Endothelial cell of umbilical vein (primary cell): ENCODE results near the gene PCNX1. TPM values are rescaled to one million over a fixed set of nuclear protein-coding genes. Genes with fewer than 3 reads are reported as not detected.

ENCODE experiments used
- BruUV-seq: library from RNA; stranded (reverse); fragments of 400-500 nt; replicated peaks from 2 replicates; lab custom pipeline; 2021; lab: Mats Ljungman, UMichigan
- CTCF ChIA-PET: fragments of 300-600, 350-600 bp; sonication (Branson Sonifier 250); formaldehyde crosslinking; loops from one replicate; lab custom pipeline; 2021; ENCODE audit warnings: antibody characterized with exemption, inconsistent platforms; lab: Charles Lee
- POLR2A ChIA-PET: fragments of 300-600, 350-600 bp; sonication (Branson Sonifier 250); formaldehyde crosslinking; loops from one replicate; lab custom pipeline; 2021; ENCODE audit warnings: antibody characterized with exemption, inconsistent platforms; lab: Charles Lee
- DNase-seq: peaks from one replicate; pipeline ENCODE4 v3.0.0-alpha.2; 2011; ENCODE audit warnings: low read depth, low spot score
- FAIRE-seq: peaks from 2 replicates; lab custom pipeline; 2011; peaks lifted over from hg19 to GRCh38; lab: Jason Lieb, UNC
- H2AFZ ChIP-seq: 2 replicates; pipeline ENCODE4 v1.6.0; 2012; ENCODE audit warnings: low read depth, low read length, control low read depth, inconsistent platforms
- H3K27ac ChIP-seq: 2 replicates; pipeline ENCODE4 v1.5.1; 2011; ENCODE audit warnings: low read depth, mild to moderate bottlenecking, control low read depth, low read length, moderate library complexity; ENCODE audit not compliant: insufficient read depth
- H3K27me3 ChIP-seq, 2 experiments: 2 replicates each; pipeline versions ENCODE4 v1.6.0 to v1.6.1; 2011; ENCODE audit warnings: low read length in 2 of 2, mixed read lengths in 1 of 2; ENCODE audit not compliant: control insufficient read depth in 2 of 2, insufficient read depth in 2 of 2
- H3K36me3 ChIP-seq, 2 experiments: 2 replicates in 1 of 2; 3 replicates in 1 of 2; pipeline ENCODE4 v1.5.1; 2011; ENCODE audit warnings: low read length in 2 of 2, mild to moderate bottlenecking in 1 of 2, moderate library complexity in 1 of 2; ENCODE audit not compliant: control insufficient read depth in 2 of 2, insufficient read depth in 2 of 2; ENCODE audit errors: extremely low read depth in 1 of 2
- H3K4me1 ChIP-seq: 3 replicates; pipeline ENCODE4 v1.5.1; 2011; ENCODE audit warnings: mild to moderate bottlenecking, low read length; ENCODE audit not compliant: control insufficient read depth, insufficient read depth; ENCODE audit errors: extremely low read depth
- H3K4me2 ChIP-seq: 2 replicates; pipeline ENCODE4 v1.6.1; 2011; ENCODE audit warnings: low read length, control low read depth, mixed read lengths; ENCODE audit not compliant: insufficient read depth
- H3K4me3 ChIP-seq, 3 experiments: fragments of 200-600 bp in 1 of 3; sonication (generic), shearing (Covaris generic) in 1 of 3; replicated peaks in 1 of 3; 2 replicates each; pipeline ENCODE4 v1.5.1; 2011 to 2016; ENCODE audit warnings: control low read depth in 3 of 3, low read length in 3 of 3, mild to moderate bottlenecking in 2 of 3, inconsistent platforms in 1 of 3, low read depth in 1 of 3, moderate library complexity in 1 of 3; ENCODE audit not compliant: insufficient read depth in 1 of 3
- H3K79me2 ChIP-seq: 2 replicates; pipeline ENCODE4 v1.6.0; 2012; ENCODE audit warnings: low read length, inconsistent platforms; ENCODE audit not compliant: control insufficient read depth, insufficient read depth
- H3K9ac ChIP-seq: replicated peaks from 2 replicates; pipeline ENCODE3; 2011; ENCODE audit warnings: low read length, control low read depth; ENCODE audit not compliant: insufficient read depth; ENCODE audit errors: extremely low read depth
- H3K9me1 ChIP-seq: replicated peaks from 3 replicates; pipeline ENCODE4 v1.6.0; 2011; ENCODE audit warnings: mild to moderate bottlenecking, low read length; ENCODE audit not compliant: control insufficient read depth, insufficient read depth; ENCODE audit errors: extremely low read depth
- H3K9me3 ChIP-seq: replicated peaks from 2 replicates; pipeline ENCODE4 v1.5.1; 2012; ENCODE audit warnings: low read length, inconsistent platforms; ENCODE audit not compliant: control insufficient read depth, insufficient read depth
- H4K20me1 ChIP-seq: replicated peaks from 2 replicates; pipeline ENCODE3; 2011; ENCODE audit warnings: mild to moderate bottlenecking, low read length; ENCODE audit not compliant: control insufficient read depth, insufficient read depth; ENCODE audit errors: extremely low read depth
- EZH2 ChIP-seq: IDR thresholded peaks from 2 replicates; pipeline ENCODE4 v1.6.1; 2012; ENCODE audit warnings: borderline replicate concordance, low read depth, mild to moderate bottlenecking, moderate library complexity, low read length, inconsistent platforms; ENCODE audit not compliant: severe bottlenecking
- FOS ChIP-seq: IDR thresholded peaks from 2 replicates; pipeline ENCODE4 v1.6.1; 2011; ENCODE audit warnings: mild to moderate bottlenecking, low read length, moderate library complexity, borderline replicate concordance; ENCODE audit not compliant: insufficient read depth
- GATA2 ChIP-seq: IDR thresholded peaks from 2 replicates; pipeline ENCODE4 v1.7.0; 2011; ENCODE audit warnings: low read depth, mild to moderate bottlenecking, moderate library complexity, mixed read lengths, low read length; ENCODE audit not compliant: insufficient read length, insufficient read depth
- JUN ChIP-seq: IDR thresholded peaks from 2 replicates; pipeline ENCODE4 v1.6.1; 2011; ENCODE audit warnings: borderline replicate concordance, low read depth; ENCODE audit not compliant: insufficient read length, insufficient read depth
- MAX ChIP-seq: IDR thresholded peaks from 2 replicates; pipeline ENCODE4 v1.6.1; 2011; ENCODE audit not compliant: insufficient read depth, insufficient read length
- MYC ChIP-seq: IDR thresholded peaks from one replicate; pipeline ENCODE4 v1.6.1; 2011; ENCODE audit warnings: mild to moderate bottlenecking, low read depth, low read length
- POLR2A ChIP-seq: IDR thresholded peaks from 2 replicates; pipeline ENCODE4 v1.6.1; 2012; ENCODE audit warnings: low read depth, mild to moderate bottlenecking, control low read depth, low read length
- POLR2AphosphoS5 ChIP-seq: IDR thresholded peaks from 2 replicates; pipeline ENCODE4 v1.6.1; 2012; ENCODE audit warnings: low read depth, mild to moderate bottlenecking, control low read depth, low read length, moderate library complexity; ENCODE audit not compliant: insufficient read depth
- dilution Hi-C: fragments of 300-500 bp; cut with MboI; formaldehyde crosslinking; loops from one replicate; pipeline ENCODE4 v1.15.0; 2019; ENCODE audit warnings: low sequenced_read_pairs; ENCODE audit not compliant: extremely low pct_ligation_motif_present
- intact Hi-C: fragments of 100-400 bp; cut with micrococcal nuclease; formaldehyde crosslinking; loops from one replicate; pipeline ENCODE4 v1.10.0; 2022
- polyA plus RNA-seq, 4 experiments: library from polyadenylated mRNA; depleted of rRNA in 3 of 4; stranded (reverse) in 3 of 4; unstranded in 1 of 4; fragments of >200 nt; gene quantifications; 2 replicates each; pipeline versions ENCODE4 v1.2.1 to v1.2.3, GENCODE V29; 2011 to 2012; ENCODE audit warnings: missing spikeins in 1 of 4
- total RNA-seq: library from RNA; stranded (reverse); gene quantifications from 2 replicates; pipeline ENCODE4 v1.2.3, GENCODE V29; 2021
- TF ChIP-seq, protein P1 (sequence below), 2 donors: IDR thresholded peaks; 1 replicate in 1 of 2; 2 replicates in 1 of 2; pipeline ENCODE4 v1.5.1; 2011; ENCODE audit warnings: low read length in 2 of 2, mild to moderate bottlenecking in 2 of 2, moderate library complexity in 2 of 2, control low read depth in 1 of 2, inconsistent platforms in 1 of 2, low read depth in 1 of 2; ENCODE audit not compliant: insufficient read depth in 1 of 2; ENCODE audit errors: extremely low read depth in 1 of 2

The PCNX1 gene
- total and polyA plus RNA-seq, 2 donors (not counting 3 experiments of a cell fraction or from before 2014, with no cell fraction given), result 21.4 to 40.5 TPM

DNA sequence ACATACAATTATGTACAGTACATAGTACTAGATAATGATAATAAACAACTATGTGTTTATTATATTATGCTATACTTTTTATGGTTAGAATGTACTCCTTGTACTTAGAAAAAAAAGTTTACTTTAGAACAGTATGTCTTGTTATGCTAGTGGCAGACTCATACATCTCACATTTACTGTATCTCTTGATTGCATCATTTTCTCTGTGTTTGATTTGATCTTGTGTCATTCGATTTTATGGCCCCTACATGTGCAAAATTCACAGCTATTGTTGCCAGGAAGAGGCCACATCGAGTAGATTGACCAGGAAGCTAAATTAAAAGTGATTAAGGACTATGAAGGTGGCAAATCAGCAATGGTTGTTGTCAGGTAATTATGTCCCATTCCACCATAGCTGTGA lies 153.0 kb downstream of the PCNX1 start:
- ChIA-PET CTCF (interaction anchor here (1.2 to 3.9 kb wide), 3 partner anchors 11 to 43 kb away, joined by 3 to 26 read pairs (median 3); no protein-coding TSS in a partner anchor), POLR2A (no interaction called here)
- Histone ChIP-seq H3K36me3 (peaks cover 5 to 14% of the 10 kb centered on the region in 2 experiments), H3K4me3 (no peak overlapping the region), H3K9ac (no peak overlapping the region), H3K4me1 (no peaks in the 10 kb centered on the region), H4K20me1 (no peaks in the 10 kb centered on the region), H3K4me2 (no peak overlapping the region), H3K9me3 (no peaks in the 10 kb centered on the region), H3K27ac (no peak overlapping the region), H2AFZ (no peak overlapping the region), H3K9me1 (no peaks in the 10 kb centered on the region), H3K27me3 (no peaks in the 10 kb centered on the region), H3K79me2 (no peaks in the 10 kb centered on the region)
- no peak for TF ChIP-seq POLR2AphosphoS5
- no peak for TF ChIP-seq FOS
- no peak for TF ChIP-seq GATA2
- TF ChIP-seq EZH2, result no peak
- FAIRE-seq (no peak), DNase-seq (no peak)
- BruUV-seq, result no TSS peak
- dilution Hi-C loops (no loop called here), intact Hi-C loops (no loop called here)

DNA sequence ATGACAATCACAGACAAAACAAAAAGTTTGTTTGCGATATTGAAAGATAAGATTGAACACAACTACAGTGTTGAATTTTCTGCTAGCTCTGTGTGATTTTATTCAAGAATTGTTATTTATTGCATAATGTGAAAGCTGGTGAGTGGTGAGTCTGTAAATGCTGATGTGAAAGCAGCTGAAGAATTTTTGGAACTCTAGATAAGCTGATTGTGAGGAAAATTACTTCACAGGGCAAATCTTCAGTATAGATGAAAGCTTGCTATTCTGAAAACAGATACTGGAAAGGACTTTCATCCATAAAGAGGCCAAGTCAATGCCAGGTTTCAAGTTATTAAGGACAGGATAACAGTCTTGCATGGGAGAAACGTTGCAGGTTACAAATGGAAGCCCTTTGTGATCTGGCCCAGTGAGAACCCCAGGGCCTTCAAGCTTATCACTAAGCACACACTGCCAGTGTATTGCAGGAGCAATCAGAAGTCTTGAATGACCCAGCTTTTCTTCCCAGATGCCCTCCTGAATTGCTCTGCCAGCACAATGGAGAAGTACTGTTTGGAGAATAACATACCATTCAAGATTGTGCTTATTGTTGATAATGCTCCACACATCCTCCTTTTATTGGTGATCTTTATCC lies 153.7 kb downstream of the PCNX1 start:
- Histone ChIP-seq H3K27ac (no peak overlapping the region), H3K36me3 (peaks cover 5 to 14% of the 10 kb centered on the region in 2 experiments), H3K79me2 (no peaks in the 10 kb centered on the region)

More for the DNA sequence above, 153.7 kb downstream of the PCNX1 start:
- BruUV-seq, result no TSS peak
- Histone ChIP-seq H3K9ac (no peak overlapping the region), H3K4me2 (no peak overlapping the region), H3K9me3 (no peaks in the 10 kb centered on the region), H3K4me3 (no peak overlapping the region), H3K4me1 (no peaks in the 10 kb centered on the region), H4K20me1 (no peaks in the 10 kb centered on the region), H3K27me3 (no peaks in the 10 kb centered on the region), H2AFZ (no peak overlapping the region), H3K9me1 (no peaks in the 10 kb centered on the region)
- intact Hi-C loops, result no loop called here
- CTCF ChIA-PET, result interaction anchor here (0.7 to 3.9 kb wide), 4 partner anchors 10 to 794 kb away, joined by 3 to 26 read pairs (median 4); no protein-coding TSS in a partner anchor
- DNase-seq (no peak), FAIRE-seq (no peak)
- dilution Hi-C loops, result no loop called here
- TF ChIP-seq JUN, result no peak
- TF ChIP-seq FOS, result no peak
- no peak for TF ChIP-seq EZH2
- no peak for TF ChIP-seq GATA2
- no peak for TF ChIP-seq POLR2AphosphoS5
- TF ChIP-seq, protein P1, sequence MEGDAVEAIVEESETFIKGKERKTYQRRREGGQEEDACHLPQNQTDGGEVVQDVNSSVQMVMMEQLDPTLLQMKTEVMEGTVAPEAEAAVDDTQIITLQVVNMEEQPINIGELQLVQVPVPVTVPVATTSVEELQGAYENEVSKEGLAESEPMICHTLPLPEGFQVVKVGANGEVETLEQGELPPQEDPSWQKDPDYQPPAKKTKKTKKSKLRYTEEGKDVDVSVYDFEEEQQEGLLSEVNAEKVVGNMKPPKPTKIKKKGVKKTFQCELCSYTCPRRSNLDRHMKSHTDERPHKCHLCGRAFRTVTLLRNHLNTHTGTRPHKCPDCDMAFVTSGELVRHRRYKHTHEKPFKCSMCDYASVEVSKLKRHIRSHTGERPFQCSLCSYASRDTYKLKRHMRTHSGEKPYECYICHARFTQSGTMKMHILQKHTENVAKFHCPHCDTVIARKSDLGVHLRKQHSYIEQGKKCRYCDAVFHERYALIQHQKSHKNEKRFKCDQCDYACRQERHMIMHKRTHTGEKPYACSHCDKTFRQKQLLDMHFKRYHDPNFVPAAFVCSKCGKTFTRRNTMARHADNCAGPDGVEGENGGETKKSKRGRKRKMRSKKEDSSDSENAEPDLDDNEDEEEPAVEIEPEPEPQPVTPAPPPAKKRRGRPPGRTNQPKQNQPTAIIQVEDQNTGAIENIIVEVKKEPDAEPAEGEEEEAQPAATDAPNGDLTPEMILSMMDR (IDR thresholded peaks at IDR 0.05; ENCODE audit: extremely low read depth in 1 of 2, insufficient read depth in 1 of 2, low read depth in 1 of 2, low read length in 2 of 2), result no peak
- no peak for TF ChIP-seq MAX
- TF ChIP-seq POLR2A, result no peak
- no peak for TF ChIP-seq MYC
- POLR2A ChIA-PET, result no interaction called here
